Epithelial cell of esophagus (primary cell): ENCODE measurements around the gene GET4.
A peak's percentile ranks its signal among the peaks of the same experiment; 100 is the strongest.
"Not testable (repeated sequence)": the region's sequence is repeated elsewhere in the genome, so short reads cannot be mapped to it uniquely, and the experiment has no call there.

Experiments
- DNase-seq: peaks from one replicate; pipeline ENCODE4 v3.0.0; 2010; ENCODE audit warnings: low read depth
- H3K4me3 ChIP-seq: 2 replicates; pipeline ENCODE4 v1.5.1; 2011; ENCODE audit warnings: mild to moderate bottlenecking, low read length, control low read depth
- TF ChIP-seq, protein P1 (sequence below): IDR thresholded peaks from 2 replicates; pipeline ENCODE4 v1.5.1; 2011; ENCODE audit warnings: low read depth, mild to moderate bottlenecking, low read length, control low read depth, inconsistent platforms; ENCODE audit not compliant: insufficient read depth; ENCODE audit errors: missing control alignments

GET4 gene

GRCh38 chr7:865921-866320, 10.4 kb upstream of the GET4 start:
- TF ChIP-seq, protein P1, sequence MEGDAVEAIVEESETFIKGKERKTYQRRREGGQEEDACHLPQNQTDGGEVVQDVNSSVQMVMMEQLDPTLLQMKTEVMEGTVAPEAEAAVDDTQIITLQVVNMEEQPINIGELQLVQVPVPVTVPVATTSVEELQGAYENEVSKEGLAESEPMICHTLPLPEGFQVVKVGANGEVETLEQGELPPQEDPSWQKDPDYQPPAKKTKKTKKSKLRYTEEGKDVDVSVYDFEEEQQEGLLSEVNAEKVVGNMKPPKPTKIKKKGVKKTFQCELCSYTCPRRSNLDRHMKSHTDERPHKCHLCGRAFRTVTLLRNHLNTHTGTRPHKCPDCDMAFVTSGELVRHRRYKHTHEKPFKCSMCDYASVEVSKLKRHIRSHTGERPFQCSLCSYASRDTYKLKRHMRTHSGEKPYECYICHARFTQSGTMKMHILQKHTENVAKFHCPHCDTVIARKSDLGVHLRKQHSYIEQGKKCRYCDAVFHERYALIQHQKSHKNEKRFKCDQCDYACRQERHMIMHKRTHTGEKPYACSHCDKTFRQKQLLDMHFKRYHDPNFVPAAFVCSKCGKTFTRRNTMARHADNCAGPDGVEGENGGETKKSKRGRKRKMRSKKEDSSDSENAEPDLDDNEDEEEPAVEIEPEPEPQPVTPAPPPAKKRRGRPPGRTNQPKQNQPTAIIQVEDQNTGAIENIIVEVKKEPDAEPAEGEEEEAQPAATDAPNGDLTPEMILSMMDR, result no peak

DNA sequence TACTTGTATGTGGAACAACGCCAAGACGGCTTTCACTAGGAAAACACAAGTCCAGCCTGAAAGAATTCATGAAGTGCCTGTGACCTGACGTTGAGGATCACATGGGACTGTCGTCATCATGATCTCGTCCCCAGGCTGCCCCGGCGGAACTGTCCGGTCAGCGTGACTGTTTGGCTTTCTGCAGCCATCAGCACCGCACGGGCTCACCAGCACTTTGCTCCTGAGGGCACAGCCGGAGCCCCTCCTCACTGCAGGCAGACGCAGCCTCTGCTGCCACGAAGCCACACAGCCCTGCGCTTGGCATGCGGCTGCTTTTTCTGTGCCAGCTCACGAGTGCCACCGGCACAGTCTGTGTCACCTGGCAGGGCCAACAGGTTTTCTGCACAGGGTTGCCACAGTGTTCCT, 9.4 kb upstream of the GET4 start:
- TF ChIP-seq, protein P1, result no peak
- H3K4me3 ChIP-seq, result no peak overlapping the region
- no peak for DNase-seq

More at GRCh38 chr7:865921-866320, 10.4 kb upstream of the GET4 start:
- no peak overlapping the region for H3K4me3 ChIP-seq
- DNase-seq, result no peak

DNA sequence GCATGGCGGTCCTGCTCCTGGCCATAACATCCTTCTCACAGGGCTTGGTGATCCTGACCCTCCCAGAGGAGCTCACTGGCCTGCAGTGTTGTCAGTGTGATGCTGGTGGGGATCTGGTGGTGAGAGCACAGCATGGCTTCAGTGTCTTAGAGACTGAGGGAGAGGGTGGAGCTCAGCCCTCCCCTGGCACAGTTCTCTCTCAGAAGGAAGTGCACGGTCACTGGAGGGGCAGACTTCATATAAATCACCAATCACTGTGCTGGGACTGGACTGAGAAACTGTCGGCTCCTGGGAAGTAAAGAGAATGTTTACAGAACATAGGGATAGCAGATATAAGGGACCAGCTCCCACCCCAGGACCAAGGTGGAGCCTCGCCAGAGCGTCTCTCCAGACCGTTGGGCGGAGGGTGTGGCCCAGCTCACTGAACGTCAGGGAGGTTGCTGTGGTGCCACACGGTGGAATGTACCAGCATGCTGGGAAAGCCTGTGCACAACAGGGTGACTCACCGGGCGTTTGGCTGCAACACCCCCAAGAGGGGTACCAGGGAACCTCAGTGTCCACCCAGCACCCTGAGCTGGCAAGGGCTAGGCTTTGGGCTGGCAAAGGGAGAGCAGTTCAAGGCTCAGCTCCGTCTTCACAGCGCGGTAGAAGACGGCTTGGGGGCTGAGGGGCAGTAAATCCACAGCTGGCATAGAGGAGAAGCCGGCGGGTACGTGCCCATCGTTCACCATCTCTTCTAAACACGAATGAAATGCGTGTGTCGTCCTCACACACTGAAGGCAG, 8.8 kb upstream of the GET4 start:
- peak; percentile 68 for DNase-seq
- H3K4me3 ChIP-seq, result no peak overlapping the region
- TF ChIP-seq, protein P1, result no peak

DNA sequence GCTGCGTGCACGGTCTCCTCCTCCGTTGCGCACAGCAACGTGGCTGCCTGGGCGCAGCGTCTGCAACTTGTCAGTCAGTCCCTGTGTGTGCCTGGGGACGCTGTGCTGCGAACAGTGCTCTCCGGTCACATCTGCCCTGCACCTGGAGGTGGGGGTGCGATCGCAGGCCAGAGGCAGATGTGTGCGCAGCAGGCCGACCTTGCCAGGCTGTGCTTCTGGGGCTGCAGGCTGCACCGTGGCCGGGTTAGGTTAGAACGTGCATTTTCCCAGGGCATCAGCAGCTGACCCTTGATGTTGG, 8.2 kb upstream of the GET4 start:
- DNase-seq, result no peak
- H3K4me3 ChIP-seq, result no peak overlapping the region
- TF ChIP-seq, protein P1, result no peak

DNA sequence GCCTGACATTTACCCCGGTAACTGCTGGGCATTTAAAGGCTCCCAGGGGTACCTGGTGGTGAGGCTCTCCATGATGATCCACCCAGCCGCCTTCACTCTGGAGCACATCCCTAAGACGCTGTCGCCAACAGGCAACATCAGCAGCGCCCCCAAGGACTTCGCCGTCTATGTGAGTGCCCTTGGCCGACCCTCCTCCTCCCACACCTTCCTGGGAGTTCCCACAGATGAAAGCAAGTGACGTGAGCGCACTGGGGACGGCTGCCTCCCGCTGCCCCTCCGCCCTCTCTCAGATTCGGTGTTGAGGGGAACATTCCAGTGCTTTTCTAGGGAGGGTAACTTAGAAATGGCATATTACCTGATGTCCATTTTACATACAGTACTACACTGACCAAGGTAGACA, 7.0 kb upstream of the GET4 start:
- no peak overlapping the region for H3K4me3 ChIP-seq
- TF ChIP-seq, protein P1, result no peak
- DNase-seq, result no peak

- no peak for DNase-seq
- H3K4me3 ChIP-seq, result no peak overlapping the region
- TF ChIP-seq, protein P1, result no peak
These were observed 4.3 kb upstream of the GET4 start for GRCh38 chr7:871900-872537.

DNA sequence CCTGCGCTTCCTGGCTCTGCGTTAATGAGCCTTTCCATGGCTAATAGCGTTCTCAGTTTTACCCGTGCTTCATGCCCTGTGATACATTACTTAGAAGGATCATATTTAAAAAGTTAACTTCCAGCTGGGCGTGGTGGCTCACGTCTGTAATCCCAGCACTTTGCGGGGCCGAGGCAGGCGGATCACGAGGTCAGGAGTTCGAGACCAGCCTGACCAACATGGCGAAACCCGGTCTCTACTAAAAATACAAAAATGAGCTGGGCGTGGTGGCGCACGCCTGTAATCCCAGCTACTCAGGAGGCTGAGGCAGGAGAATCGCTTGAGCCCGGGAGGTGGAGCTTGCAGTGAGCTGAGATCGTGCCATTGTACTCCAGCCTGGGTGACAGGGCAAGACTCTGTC, 3.7 kb upstream of the GET4 start:
- not testable (repeated sequence) for DNase-seq, H3K4me3 ChIP-seq
